Breast epithelium (tissue), 3 donors: ENCODE measurements around the gene FOXN3.

Experiments
- POLR2A ChIP-seq: fragments of 450-650 bp; IDR thresholded peaks from one replicate; pipeline ENCODE4 v1.6.1; 2016; ENCODE audit warnings: antibody characterized with exemption, mild to moderate bottlenecking, moderate library complexity
- TF ChIP-seq, protein P1 (sequence below), 3 donors: fragments of 450-650 bp; IDR thresholded peaks; one replicate each; pipeline ENCODE4 v1.5.1; 2016 to 2017; ENCODE audit warnings: antibody characterized with exemption in 3 of 3, mild to moderate bottlenecking in 3 of 3, moderate library complexity in 3 of 3

- no peak for TF ChIP-seq POLR2A
- TF ChIP-seq, protein P1, sequence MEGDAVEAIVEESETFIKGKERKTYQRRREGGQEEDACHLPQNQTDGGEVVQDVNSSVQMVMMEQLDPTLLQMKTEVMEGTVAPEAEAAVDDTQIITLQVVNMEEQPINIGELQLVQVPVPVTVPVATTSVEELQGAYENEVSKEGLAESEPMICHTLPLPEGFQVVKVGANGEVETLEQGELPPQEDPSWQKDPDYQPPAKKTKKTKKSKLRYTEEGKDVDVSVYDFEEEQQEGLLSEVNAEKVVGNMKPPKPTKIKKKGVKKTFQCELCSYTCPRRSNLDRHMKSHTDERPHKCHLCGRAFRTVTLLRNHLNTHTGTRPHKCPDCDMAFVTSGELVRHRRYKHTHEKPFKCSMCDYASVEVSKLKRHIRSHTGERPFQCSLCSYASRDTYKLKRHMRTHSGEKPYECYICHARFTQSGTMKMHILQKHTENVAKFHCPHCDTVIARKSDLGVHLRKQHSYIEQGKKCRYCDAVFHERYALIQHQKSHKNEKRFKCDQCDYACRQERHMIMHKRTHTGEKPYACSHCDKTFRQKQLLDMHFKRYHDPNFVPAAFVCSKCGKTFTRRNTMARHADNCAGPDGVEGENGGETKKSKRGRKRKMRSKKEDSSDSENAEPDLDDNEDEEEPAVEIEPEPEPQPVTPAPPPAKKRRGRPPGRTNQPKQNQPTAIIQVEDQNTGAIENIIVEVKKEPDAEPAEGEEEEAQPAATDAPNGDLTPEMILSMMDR (IDR thresholded peaks at IDR 0.05): no peak
Observed at GRCh38 chr14:89373185-89373584, 43.8 kb downstream of the FOXN3 start.
